ENCODE results near the gene CSTF2. TPM values are rescaled to one million over a fixed set of nuclear protein-coding genes. Genes with fewer than 3 reads are reported as not detected.
"Not testable (repeated sequence)": the region's sequence is repeated elsewhere in the genome, so short reads cannot be mapped to it uniquely, and the experiment has no call there.

CSTF2 gene
- 1 to 10 TPM; 7.4 to 9.3 TPM for total RNA-seq
- long read RNA-seq, donor 1, transcript CSTF2-201 (14 exons, 1,958 nt), result major isoform, 6 of 9 reads
- long read RNA-seq, donor 1, partial matches to known transcripts, result 1 of 9 reads
- long read RNA-seq, donor 1, other reads (novel, unspliced or antisense), result 2 of 9 reads
- long read RNA-seq, donor 2, transcript CSTF2-201 (14 exons, 1,958 nt), result major isoform, 22 of 27 reads
- long read RNA-seq, donor 2, partial matches to known transcripts, result 2 of 27 reads
- long read RNA-seq, donor 2, other reads (novel, unspliced or antisense), result 3 of 27 reads

- intact Hi-C loops (cut with DNase I), result no loop called here
- DNase-seq (ENCODE audit: low spot score), result peak; percentile 95
Measured at GRCh38 chrX:100819837-100820666, at the start of gene CSTF2. CSTF2 (plus strand) TSS chrX:100820391; CDS start chrX:100820417, 26 bp downstream.

GRCh38 chrX:100796371-100796770 is 23.8 kb upstream of the CSTF2 start:
- DNase-seq (ENCODE audit: low spot score); intact Hi-C loops (cut with DNase I): not testable (repeated sequence)

- intact Hi-C loops (cut with DNase I), result no loop called here
- no peak for DNase-seq (ENCODE audit: low spot score)
Measured at GRCh38 chrX:100797359-100797758, 22.8 kb upstream of the CSTF2 start.

GRCh38 chrX:100798484-100799214 is 21.5 kb upstream of the CSTF2 start:
- no peak for DNase-seq (ENCODE audit: low spot score)
- intact Hi-C loops (cut with DNase I), result no loop called here

GRCh38 chrX:100802843-100803242 is 17.3 kb upstream of the CSTF2 start:
- intact Hi-C loops (cut with DNase I), result no loop called here
- no peak for DNase-seq (ENCODE audit: low spot score)

- DNase-seq (ENCODE audit: low spot score), result no peak
- intact Hi-C loops (cut with DNase I), result no loop called here
Measured at GRCh38 chrX:100804780-100805179, 15.4 kb upstream of the CSTF2 start.

- intact Hi-C loops (cut with DNase I); DNase-seq (ENCODE audit: low spot score): not testable (repeated sequence)
Measured at GRCh38 chrX:100808265-100808664, 11.9 kb upstream of the CSTF2 start.

- DNase-seq (ENCODE audit: low spot score), result no peak
- intact Hi-C loops (cut with DNase I), result no loop called here
Measured at GRCh38 chrX:100812216-100813158, 7.7 kb upstream of the CSTF2 start.

GRCh38 chrX:100817340-100817739 is 2.9 kb upstream of the CSTF2 start:
- intact Hi-C loops (cut with DNase I), result no loop called here
- DNase-seq (ENCODE audit: low spot score), result no peak

- DNase-seq (ENCODE audit: low spot score), result no peak
- intact Hi-C loops (cut with DNase I), result no loop called here
Measured at GRCh38 chrX:100819534-100819836, 706 bp upstream of the CSTF2 start.

GRCh38 chrX:100829730-100830129 is 9.5 kb downstream of the CSTF2 start:
- intact Hi-C loops (cut with DNase I), result no loop called here
- no peak for DNase-seq (ENCODE audit: low spot score)

GRCh38 chrX:100830143-100830542 is 10.0 kb downstream of the CSTF2 start:
- intact Hi-C loops (cut with DNase I), result no loop called here

GRCh38 chrX:100830547-100830946 is 10.4 kb downstream of the CSTF2 start:
- intact Hi-C loops (cut with DNase I), result no loop called here
- DNase-seq (ENCODE audit: low spot score), result no peak

More at GRCh38 chrX:100830143-100830542, 10.0 kb downstream of the CSTF2 start:
- no peak for DNase-seq (ENCODE audit: low spot score)

- intact Hi-C loops (cut with DNase I), result no loop called here
- DNase-seq (ENCODE audit: low spot score), result no peak
Measured at GRCh38 chrX:100831219-100831946, 11.2 kb downstream of the CSTF2 start.

- intact Hi-C loops (cut with DNase I), result no loop called here
- no peak for DNase-seq (ENCODE audit: low spot score)
Measured at GRCh38 chrX:100850317-100850716, 30.1 kb downstream of the CSTF2 start.

- no peak for DNase-seq (ENCODE audit: low spot score)
- intact Hi-C loops (cut with DNase I), result no loop called here
Measured at GRCh38 chrX:100852810-100853209, 32.6 kb downstream of the CSTF2 start.

- DNase-seq (ENCODE audit: low spot score), result no peak
- intact Hi-C loops (cut with DNase I), result no loop called here
Measured at GRCh38 chrX:100863326-100863864, 43.2 kb downstream of the CSTF2 start.

All from posterior vena cava (tissue), 2 donors.